Measurements from ENCODE around the gene ATG16L2. TPM values are rescaled to one million over a fixed set of nuclear protein-coding genes. Genes with fewer than 3 reads are reported as not detected.

The ATG16L2 gene
- polyA plus RNA-seq, 1 donor (not counting 4 experiments of a cell fraction or from before 2014, with no cell fraction given): 9.9 TPM

DNA sequence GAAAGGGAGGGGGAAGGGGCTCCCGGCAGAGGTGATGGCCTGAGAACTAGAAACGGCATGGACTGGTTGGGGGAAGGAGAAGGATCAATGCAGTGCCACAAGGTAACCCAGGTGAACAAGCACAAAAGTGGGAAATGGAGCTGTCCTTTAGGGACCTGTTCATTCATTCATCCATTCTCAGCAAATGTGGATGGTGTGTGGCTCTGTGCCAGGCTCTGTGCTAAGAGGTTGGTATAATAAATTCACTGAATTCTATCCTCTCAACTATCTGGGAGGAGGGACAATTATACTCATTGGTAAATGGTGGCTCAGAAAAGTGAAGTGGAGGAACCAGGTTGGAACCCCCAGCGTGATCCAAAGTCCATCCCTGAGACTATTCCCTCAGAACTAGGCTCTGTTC lies 43.4 kb upstream of the ATG16L2 start:
- Histone ChIP-seq H3K4me3 (ENCODE audit: control insufficient read depth in 2 of 3, extremely low read depth in 1 of 3, insufficient read depth in 2 of 3, low read depth in 1 of 3, low read length in 3 of 3) (no peak overlapping the region), H3K27ac (ENCODE audit: control insufficient read depth, insufficient read depth, low read length) (no peak overlapping the region), H3K4me2 (ENCODE audit: control insufficient read depth, extremely low read depth, insufficient read depth, low read depth, low read length) (no peak overlapping the region), H3K9me1 (ENCODE audit: control insufficient read depth, extremely low read depth, insufficient read depth, low read length) (peaks cover 3% of the 10 kb centered on the region), H3K9ac (ENCODE audit: control insufficient read depth, extremely low read depth, insufficient read depth, low read length) (no peak overlapping the region), H4K20me1 (ENCODE audit: control insufficient read depth, extremely low read depth, insufficient read depth, low read length) (no peaks in the 10 kb centered on the region), H3K4me1 (ENCODE audit: control insufficient read depth, extremely low read depth, insufficient read depth, low read length) (peaks cover 31% of the 10 kb centered on the region), H2AFZ (ENCODE audit: control insufficient read depth, low read length) (no peak overlapping the region), H3K9me3 (ENCODE audit: control insufficient read depth, low read depth, low read length) (no peaks in the 10 kb centered on the region), H3K27me3 (ENCODE audit: control insufficient read depth, extremely low read depth, insufficient read depth, low read length) (no peaks in the 10 kb centered on the region), H3K36me3 (ENCODE audit: control insufficient read depth in 2 of 2, extremely low read depth in 1 of 2, insufficient read depth in 2 of 2, low read length in 2 of 2) (no peaks in the 10 kb centered on the region), H3K79me2 (ENCODE audit: control insufficient read depth, insufficient read depth, low read length) (no peaks in the 10 kb centered on the region)
- dilution Hi-C loops (cut with MboI; ENCODE audit: extremely low pct_ligation_motif_present, low sequenced_read_pairs): no loop called here
- no peak for DNase-seq (ENCODE audit: low read depth, low spot score)
- FAIRE-seq: no peak
- no peak for TF ChIP-seq EZH2 (IDR thresholded peaks at IDR 0.05; ENCODE audit: low read length)
- TF ChIP-seq, protein P1, sequence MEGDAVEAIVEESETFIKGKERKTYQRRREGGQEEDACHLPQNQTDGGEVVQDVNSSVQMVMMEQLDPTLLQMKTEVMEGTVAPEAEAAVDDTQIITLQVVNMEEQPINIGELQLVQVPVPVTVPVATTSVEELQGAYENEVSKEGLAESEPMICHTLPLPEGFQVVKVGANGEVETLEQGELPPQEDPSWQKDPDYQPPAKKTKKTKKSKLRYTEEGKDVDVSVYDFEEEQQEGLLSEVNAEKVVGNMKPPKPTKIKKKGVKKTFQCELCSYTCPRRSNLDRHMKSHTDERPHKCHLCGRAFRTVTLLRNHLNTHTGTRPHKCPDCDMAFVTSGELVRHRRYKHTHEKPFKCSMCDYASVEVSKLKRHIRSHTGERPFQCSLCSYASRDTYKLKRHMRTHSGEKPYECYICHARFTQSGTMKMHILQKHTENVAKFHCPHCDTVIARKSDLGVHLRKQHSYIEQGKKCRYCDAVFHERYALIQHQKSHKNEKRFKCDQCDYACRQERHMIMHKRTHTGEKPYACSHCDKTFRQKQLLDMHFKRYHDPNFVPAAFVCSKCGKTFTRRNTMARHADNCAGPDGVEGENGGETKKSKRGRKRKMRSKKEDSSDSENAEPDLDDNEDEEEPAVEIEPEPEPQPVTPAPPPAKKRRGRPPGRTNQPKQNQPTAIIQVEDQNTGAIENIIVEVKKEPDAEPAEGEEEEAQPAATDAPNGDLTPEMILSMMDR (optimal IDR thresholded peaks at IDR 0.05 in 1 of 3, IDR thresholded peaks at IDR 0.05 in 1 of 3, conservative IDR thresholded peaks at IDR 0.05 in 1 of 3; ENCODE audit: extremely low read depth in 1 of 3, insufficient read depth in 2 of 3, low read length in 3 of 3): no peak

DNA sequence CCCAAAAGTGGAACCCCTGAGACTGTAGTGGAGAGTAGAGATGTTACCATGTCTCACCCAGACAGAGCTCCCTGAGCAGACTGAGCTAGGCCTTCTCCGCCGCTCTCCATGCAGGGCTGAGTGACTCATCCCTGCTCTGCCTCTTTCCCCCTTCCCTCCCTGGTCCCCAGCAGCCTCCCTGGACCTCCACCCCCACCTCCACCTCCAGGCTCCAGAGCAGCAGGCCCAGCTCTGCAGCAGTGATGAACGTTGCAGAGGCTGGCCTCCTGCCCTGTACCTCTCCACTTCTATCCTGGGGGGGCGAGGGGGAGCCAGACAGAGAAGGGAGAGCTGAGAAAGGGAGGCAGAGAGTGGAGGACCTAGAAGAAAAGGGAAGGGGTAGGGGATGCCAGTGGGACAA lies 42.7 kb upstream of the ATG16L2 start:
- TF ChIP-seq, protein P1 (optimal IDR thresholded peaks at IDR 0.05 in 1 of 3, IDR thresholded peaks at IDR 0.05 in 1 of 3, conservative IDR thresholded peaks at IDR 0.05 in 1 of 3; ENCODE audit: extremely low read depth in 1 of 3, insufficient read depth in 2 of 3, low read length in 3 of 3): no peak
- Histone ChIP-seq H3K36me3 (ENCODE audit: control insufficient read depth in 2 of 2, extremely low read depth in 1 of 2, insufficient read depth in 2 of 2, low read length in 2 of 2) (no peaks in the 10 kb centered on the region), H3K4me3 (ENCODE audit: control insufficient read depth in 2 of 3, extremely low read depth in 1 of 3, insufficient read depth in 2 of 3, low read depth in 1 of 3, low read length in 3 of 3) (no peak overlapping the region), H3K4me2 (ENCODE audit: control insufficient read depth, extremely low read depth, insufficient read depth, low read depth, low read length) (no peak overlapping the region), H3K27ac (ENCODE audit: control insufficient read depth, insufficient read depth, low read length) (no peak overlapping the region), H3K9ac (ENCODE audit: control insufficient read depth, extremely low read depth, insufficient read depth, low read length) (no peak overlapping the region), H3K9me3 (ENCODE audit: control insufficient read depth, low read depth, low read length) (no peaks in the 10 kb centered on the region), H3K79me2 (ENCODE audit: control insufficient read depth, insufficient read depth, low read length) (no peaks in the 10 kb centered on the region), H4K20me1 (ENCODE audit: control insufficient read depth, extremely low read depth, insufficient read depth, low read length) (no peaks in the 10 kb centered on the region), H2AFZ (ENCODE audit: control insufficient read depth, low read length) (no peak overlapping the region), H3K4me1 (ENCODE audit: control insufficient read depth, extremely low read depth, insufficient read depth, low read length) (peaks cover 32% of the 10 kb centered on the region), H3K9me1 (ENCODE audit: control insufficient read depth, extremely low read depth, insufficient read depth, low read length) (peaks cover 3% of the 10 kb centered on the region), H3K27me3 (ENCODE audit: control insufficient read depth, extremely low read depth, insufficient read depth, low read length) (no peaks in the 10 kb centered on the region)
- DNase-seq (ENCODE audit: low read depth, low spot score): no peak
- dilution Hi-C loops (cut with MboI; ENCODE audit: extremely low pct_ligation_motif_present, low sequenced_read_pairs): no loop called here
- no peak for FAIRE-seq

All from keratinocyte (primary cell).